OCI-LY7 (cell line): ENCODE measurements around the gene ACTRT2.

ENCODE experiments used
- CTCF ChIP-seq: fragments of 200-600 bp; sonication (generic); conservative IDR thresholded peaks from 2 replicates; pipeline ENCODE4 v1.5.1; 2014; ENCODE audit warnings: mild to moderate bottlenecking, antibody characterized with exemption, low read length, moderate library complexity, mixed read lengths
- EZH2phosphoT487 ChIP-seq: fragments of 200-600 bp; sonication (generic); IDR thresholded peaks from 2 replicates; pipeline ENCODE4 v1.6.1; 2018; ENCODE audit warnings: low read depth, borderline replicate concordance, mild to moderate bottlenecking, mixed run types, antibody characterized with exemption, low read length, moderate library complexity, mixed read lengths

GRCh38 chr1:3053366-3053980 lies 32.2 kb downstream of the ACTRT2 start:
- TF ChIP-seq CTCF: no peak
- no peak for TF ChIP-seq EZH2phosphoT487
